Epithelial cell of esophagus (primary cell): ENCODE results near the gene MANBA.
A peak's percentile ranks its signal among the peaks of the same experiment; 100 is the strongest.

Experiments
- DNase-seq: peaks from one replicate; pipeline ENCODE4 v3.0.0; 2010; ENCODE audit warnings: low read depth
- H3K4me3 ChIP-seq: 2 replicates; pipeline ENCODE4 v1.5.1; 2011; ENCODE audit warnings: mild to moderate bottlenecking, low read length, control low read depth
- CTCF ChIP-seq: IDR thresholded peaks from 2 replicates; pipeline ENCODE4 v1.5.1; 2011; ENCODE audit warnings: low read depth, mild to moderate bottlenecking, low read length, control low read depth, inconsistent platforms; ENCODE audit not compliant: insufficient read depth; ENCODE audit errors: missing control alignments

The MANBA gene

GRCh38 chr4:102633100-102633499 is 127.7 kb downstream of the MANBA start:
- TF ChIP-seq CTCF: no peak
- no peak for DNase-seq
- H3K4me3 ChIP-seq: no peak overlapping the region

- no peak overlapping the region for H3K4me3 ChIP-seq
- DNase-seq: no peak
- no peak for TF ChIP-seq CTCF
Measured at GRCh38 chr4:102632241-102633065, 128.3 kb downstream of the MANBA start.

DNA sequence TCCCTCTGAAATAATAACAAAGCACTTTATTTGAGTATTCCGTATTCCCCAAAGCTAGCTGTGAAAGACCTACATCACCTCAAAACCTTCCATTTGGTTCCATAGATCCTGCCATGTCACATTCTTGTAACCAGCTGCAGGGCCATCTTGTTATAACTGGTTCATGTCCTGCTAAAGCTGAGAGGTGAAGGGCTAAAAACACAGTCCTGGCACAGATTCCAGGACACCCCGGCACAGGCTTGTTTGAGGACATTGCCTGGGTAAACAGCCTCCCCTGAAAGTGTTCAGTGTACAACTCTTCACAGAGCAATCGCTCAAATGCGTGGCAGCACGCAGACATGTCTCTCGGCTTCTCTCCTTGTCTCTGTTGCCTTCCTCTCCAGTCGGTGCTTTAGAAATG is 129.2 kb downstream of the MANBA start:
- DNase-seq: no peak

GRCh38 chr4:102629673-102630072 is 131.1 kb downstream of the MANBA start:
- TF ChIP-seq CTCF: no peak
- no peak for DNase-seq

More for the DNA sequence above, 129.2 kb downstream of the MANBA start:
- H3K4me3 ChIP-seq: no peak overlapping the region
- no peak for TF ChIP-seq CTCF

DNA sequence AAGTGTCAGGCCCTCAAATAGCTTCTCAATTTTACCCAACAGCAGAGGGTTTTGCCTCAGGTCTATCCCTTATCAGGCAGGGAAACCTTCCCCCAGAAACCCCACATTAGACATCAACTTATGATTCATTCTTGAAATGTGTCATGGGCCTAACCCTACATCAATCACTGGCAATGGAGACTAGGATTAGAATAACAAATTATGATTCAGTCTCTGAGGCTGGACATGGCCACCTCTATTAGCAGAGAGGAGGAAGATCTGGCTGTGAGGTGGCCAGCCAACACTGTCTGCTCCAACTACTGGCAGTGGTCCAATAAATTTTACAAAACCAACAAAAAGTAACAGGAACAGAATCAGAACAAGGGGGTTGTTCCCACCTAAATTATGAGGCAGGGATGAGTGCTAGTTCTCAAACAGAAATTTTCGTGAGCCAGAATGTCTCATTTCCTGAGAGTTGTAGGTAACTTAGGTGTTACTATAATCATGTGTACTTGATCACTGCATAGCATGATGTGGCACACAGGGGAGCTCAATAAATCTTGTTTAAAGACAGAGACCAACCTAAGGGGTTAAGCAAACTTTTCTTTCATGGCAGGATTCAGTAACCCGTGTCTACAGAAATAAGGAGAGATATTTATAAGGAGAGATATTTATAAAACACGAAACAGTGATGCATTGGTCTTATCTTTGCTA is 132.8 kb downstream of the MANBA start:
- no peak for TF ChIP-seq CTCF
- no peak overlapping the region for H3K4me3 ChIP-seq
- peak; percentile 93 for DNase-seq

More at GRCh38 chr4:102629673-102630072, 131.1 kb downstream of the MANBA start:
- no peak overlapping the region for H3K4me3 ChIP-seq

- TF ChIP-seq CTCF: peak; percentile 47
- H3K4me3 ChIP-seq: no peak overlapping the region
Measured at GRCh38 chr4:102625232-102625930, 135.4 kb downstream of the MANBA start.

More at GRCh38 chr4:102625232-102625930, 135.4 kb downstream of the MANBA start:
- peak; percentile 68 for DNase-seq
